PFSK-1 (cell line): Measurements from ENCODE around the gene GPBP1.

Source experiments
- POLR2AphosphoS5 ChIP-seq: IDR thresholded peaks from 2 replicates; pipeline ENCODE4 v1.6.1; 2012; ENCODE audit warnings: low read depth, mild to moderate bottlenecking, control low read depth, low read length, moderate library complexity
- SIN3A ChIP-seq: IDR thresholded peaks from 2 replicates; pipeline ENCODE4 v1.6.1; 2012; ENCODE audit warnings: mild to moderate bottlenecking, low read length, moderate library complexity, borderline replicate concordance; ENCODE audit not compliant: insufficient read depth
- TAF1 ChIP-seq: IDR thresholded peaks from 2 replicates; pipeline ENCODE4 v1.6.1; 2012; ENCODE audit warnings: low read length, control low read depth, borderline replicate concordance; ENCODE audit not compliant: insufficient read depth
- TF ChIP-seq, protein P1 (sequence below), 2 experiments: IDR thresholded peaks; 2 replicates each; pipeline versions ENCODE4 v1.6.1 to v1.8.0; 2011 to 2012; ENCODE audit warnings: low read depth in 2 of 2, low read length in 2 of 2, control low read depth in 1 of 2, inconsistent platforms in 1 of 2, mild to moderate bottlenecking in 1 of 2, moderate library complexity in 1 of 2; ENCODE audit not compliant: insufficient read depth in 1 of 2

DNA sequence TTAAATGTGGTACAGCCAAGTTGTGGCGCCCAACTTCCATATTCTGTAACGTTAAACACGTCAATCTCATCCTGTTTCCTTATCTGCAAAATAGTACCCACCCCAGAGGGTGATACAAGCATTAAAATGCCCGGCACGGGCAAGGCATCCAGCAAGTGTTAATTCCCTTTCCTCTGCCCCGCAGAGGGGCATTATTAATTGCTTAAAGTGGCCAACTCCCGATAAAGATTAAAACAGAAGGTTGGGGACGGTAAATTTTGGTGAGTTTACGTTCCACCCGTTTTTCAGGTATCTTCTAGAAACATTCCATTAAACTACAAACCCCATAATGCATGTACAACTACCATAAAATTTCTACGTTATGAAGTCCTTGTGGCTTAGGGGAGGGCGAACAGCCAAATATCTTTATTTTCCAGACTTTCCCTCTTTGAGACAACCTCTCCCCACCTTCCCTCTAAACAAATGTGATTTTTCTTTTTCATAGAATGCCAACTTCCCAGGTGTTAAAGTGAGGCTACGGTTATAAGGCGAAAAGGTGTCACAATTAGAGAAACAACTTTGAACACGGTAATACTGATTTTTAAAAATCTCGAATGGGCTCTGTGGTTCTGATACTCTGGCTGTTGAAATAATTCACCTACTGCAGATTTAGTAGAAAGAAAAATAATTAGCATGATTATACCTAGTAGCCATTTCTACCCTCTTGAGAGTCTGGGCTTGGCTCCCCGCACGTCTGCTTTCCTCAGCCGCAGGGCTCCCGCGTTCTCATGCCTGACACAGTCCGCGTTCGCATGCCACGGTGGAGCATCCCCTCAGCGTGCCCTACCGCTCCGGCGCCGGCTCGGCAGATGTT lies 1.2 kb upstream of the GPBP1 start:
- TF ChIP-seq POLR2AphosphoS5 (no peak), TAF1 (0 out of 2 replicates have a peak, but pooled peaks have one; percentile 12), SIN3A (no peak)
- TF ChIP-seq, protein P1, sequence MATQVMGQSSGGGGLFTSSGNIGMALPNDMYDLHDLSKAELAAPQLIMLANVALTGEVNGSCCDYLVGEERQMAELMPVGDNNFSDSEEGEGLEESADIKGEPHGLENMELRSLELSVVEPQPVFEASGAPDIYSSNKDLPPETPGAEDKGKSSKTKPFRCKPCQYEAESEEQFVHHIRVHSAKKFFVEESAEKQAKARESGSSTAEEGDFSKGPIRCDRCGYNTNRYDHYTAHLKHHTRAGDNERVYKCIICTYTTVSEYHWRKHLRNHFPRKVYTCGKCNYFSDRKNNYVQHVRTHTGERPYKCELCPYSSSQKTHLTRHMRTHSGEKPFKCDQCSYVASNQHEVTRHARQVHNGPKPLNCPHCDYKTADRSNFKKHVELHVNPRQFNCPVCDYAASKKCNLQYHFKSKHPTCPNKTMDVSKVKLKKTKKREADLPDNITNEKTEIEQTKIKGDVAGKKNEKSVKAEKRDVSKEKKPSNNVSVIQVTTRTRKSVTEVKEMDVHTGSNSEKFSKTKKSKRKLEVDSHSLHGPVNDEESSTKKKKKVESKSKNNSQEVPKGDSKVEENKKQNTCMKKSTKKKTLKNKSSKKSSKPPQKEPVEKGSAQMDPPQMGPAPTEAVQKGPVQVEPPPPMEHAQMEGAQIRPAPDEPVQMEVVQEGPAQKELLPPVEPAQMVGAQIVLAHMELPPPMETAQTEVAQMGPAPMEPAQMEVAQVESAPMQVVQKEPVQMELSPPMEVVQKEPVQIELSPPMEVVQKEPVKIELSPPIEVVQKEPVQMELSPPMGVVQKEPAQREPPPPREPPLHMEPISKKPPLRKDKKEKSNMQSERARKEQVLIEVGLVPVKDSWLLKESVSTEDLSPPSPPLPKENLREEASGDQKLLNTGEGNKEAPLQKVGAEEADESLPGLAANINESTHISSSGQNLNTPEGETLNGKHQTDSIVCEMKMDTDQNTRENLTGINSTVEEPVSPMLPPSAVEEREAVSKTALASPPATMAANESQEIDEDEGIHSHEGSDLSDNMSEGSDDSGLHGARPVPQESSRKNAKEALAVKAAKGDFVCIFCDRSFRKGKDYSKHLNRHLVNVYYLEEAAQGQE (IDR thresholded peaks at IDR 0.05; ENCODE audit: insufficient read depth in 1 of 2, low read depth in 2 of 2, low read length in 2 of 2): no peak; a peak in 1 of 4 replicates
